SK-N-SH treated with all-trans-retinoic acid at 6 μM for 48 hours (cell line): ENCODE data around the gene CIC.

Source experiments
- ATAC-seq: fragments of 200-7000 bp; cut with Tn5 transposase; 3 replicates; pipeline ENCODE4 v1.9.1; 2020; ENCODE audit warnings: mild to moderate bottlenecking, moderate library complexity
- ARNTL ChIP-seq: fragments of 450-650 bp; formaldehyde crosslinking; IDR thresholded peaks from 2 replicates; pipeline ENCODE4 v1.5.0; 2020; ENCODE audit warnings: low read depth, mild to moderate bottlenecking, moderate library complexity, borderline replicate concordance
- BACH2 ChIP-seq: fragments of 250-450 bp; sonication (Bioruptor Pico); IDR thresholded peaks from 2 replicates; pipeline ENCODE4 v1.9.0; 2021; ENCODE audit warnings: mild to moderate bottlenecking, borderline replicate concordance
- CREB5 ChIP-seq: fragments of 250-450 bp; sonication (Bioruptor Pico); IDR thresholded peaks from 2 replicates; pipeline ENCODE4 v1.5.1; 2020; ENCODE audit warnings: low read depth, mild to moderate bottlenecking, moderate library complexity
- CSDC2 ChIP-seq: fragments of 250-450 bp; sonication (Bioruptor Pico); IDR thresholded peaks from 2 replicates; pipeline ENCODE4 v1.5.0; 2020; ENCODE audit warnings: mild to moderate bottlenecking, moderate library complexity
- CSRNP3 ChIP-seq: fragments of 250-450 bp; sonication (Bioruptor Pico); IDR thresholded peaks from 2 replicates; pipeline ENCODE4 v1.5.1; 2021; ENCODE audit warnings: mild to moderate bottlenecking, moderate library complexity
- ESRRG ChIP-seq: fragments of 250-450 bp; sonication (Bioruptor Pico); IDR thresholded peaks from 2 replicates; pipeline ENCODE4 v1.6.1; 2021; ENCODE audit warnings: mild to moderate bottlenecking
- GLIS3 ChIP-seq: fragments of 250-450 bp; sonication (Bioruptor Pico); IDR thresholded peaks from 2 replicates; pipeline ENCODE4 v1.5.0; 2020; ENCODE audit warnings: mild to moderate bottlenecking, moderate library complexity
- ISL1 ChIP-seq: fragments of 250-450 bp; sonication (Bioruptor Pico); IDR thresholded peaks from 2 replicates; pipeline ENCODE4 v2.1.2; 2022; ENCODE audit warnings: mild to moderate bottlenecking, moderate library complexity
- OSR1 ChIP-seq: fragments of 250-450 bp; sonication (Bioruptor Pico); IDR thresholded peaks from 2 replicates; pipeline ENCODE4 v1.8.0; 2022; ENCODE audit warnings: moderate library complexity, mild to moderate bottlenecking, inconsistent platforms
- POU6F1 ChIP-seq: fragments of 250-450 bp; sonication (Bioruptor Pico); IDR thresholded peaks from 2 replicates; pipeline ENCODE4 v1.8.0; 2021; ENCODE audit warnings: low read depth, mild to moderate bottlenecking, moderate library complexity, borderline replicate concordance
- PPARA ChIP-seq: fragments of 250-450 bp; sonication (Bioruptor Pico); IDR thresholded peaks from 2 replicates; pipeline ENCODE4 v1.5.0; 2020; ENCODE audit warnings: mild to moderate bottlenecking, borderline replicate concordance
- RARB ChIP-seq: fragments of 250-450 bp; sonication (Bioruptor Pico); IDR thresholded peaks from 2 replicates; pipeline ENCODE4 v1.8.0; 2021; ENCODE audit warnings: mild to moderate bottlenecking, moderate library complexity
- SNAI2 ChIP-seq: fragments of 250-450 bp; sonication (Bioruptor Pico); IDR thresholded peaks from 2 replicates; pipeline ENCODE4 v1.5.0; 2020; ENCODE audit warnings: mild to moderate bottlenecking, moderate library complexity
- TCF4 ChIP-seq: fragments of 250-450 bp; sonication (Bioruptor Pico); IDR thresholded peaks from 2 replicates; pipeline ENCODE4 v1.8.0; 2021; ENCODE audit warnings: mild to moderate bottlenecking, moderate library complexity, borderline replicate concordance
- TOX ChIP-seq: fragments of 250-450 bp; sonication (Bioruptor Pico); IDR thresholded peaks from 2 replicates; pipeline ENCODE4 v1.8.0; 2021; ENCODE audit warnings: mild to moderate bottlenecking, moderate library complexity, borderline replicate concordance
- TSHZ2 ChIP-seq: fragments of 250-450 bp; sonication (Bioruptor Pico); IDR thresholded peaks from 2 replicates; pipeline ENCODE4 v1.5.0; 2020; ENCODE audit warnings: mild to moderate bottlenecking, moderate library complexity
- ZC3H10 ChIP-seq: fragments of 250-450 bp; sonication (Bioruptor Pico); IDR thresholded peaks from 2 replicates; pipeline ENCODE4 v1.5.1; 2021; ENCODE audit warnings: mild to moderate bottlenecking, moderate library complexity
- ZFP3 ChIP-seq: fragments of 250-450 bp; sonication (Bioruptor Pico); IDR thresholded peaks from 2 replicates; pipeline ENCODE4 v1.5.0; 2020; ENCODE audit warnings: mild to moderate bottlenecking, moderate library complexity
- ZFP30 ChIP-seq: fragments of 450-650 bp; formaldehyde crosslinking; IDR thresholded peaks from 2 replicates; pipeline ENCODE4 v1.5.0; 2022; ENCODE audit warnings: mild to moderate bottlenecking, moderate library complexity
- ZNF565 ChIP-seq: fragments of 450-650 bp; formaldehyde crosslinking; conservative IDR thresholded peaks from 2 replicates; pipeline ENCODE4 v1.5.0; 2020; ENCODE audit warnings: low read depth, mild to moderate bottlenecking, moderate library complexity
- ZNF70 ChIP-seq: fragments of 450-650 bp; formaldehyde crosslinking; IDR thresholded peaks from 2 replicates; pipeline ENCODE4 v1.5.0; 2020; ENCODE audit warnings: mild to moderate bottlenecking, moderate library complexity

CIC gene

GRCh38 chr19:42228641-42229040, 40.4 kb upstream of the CIC start:
- TF ChIP-seq ISL1 (CRISPR knock-in tag) (no peak), ZFP3 (CRISPR knock-in tag) (no peak), PPARA (CRISPR knock-in tag) (no peak), GLIS3 (CRISPR knock-in tag) (no peak), TOX (CRISPR knock-in tag) (no peak), ARNTL (CRISPR knock-in tag) (no peak), SNAI2 (CRISPR knock-in tag) (no peak), CSRNP3 (no peak), ZNF70 (no peak), OSR1 (no peak), TSHZ2 (CRISPR knock-in tag) (no peak), ZNF565 (CRISPR knock-in tag) (no peak), ZC3H10 (CRISPR knock-in tag) (no peak)
- no peak for ATAC-seq

GRCh38 chr19:42229301-42229854, 39.7 kb upstream of the CIC start:
- ATAC-seq: no peak; the same call in 2 of the 3 replicates
- no peak for TF ChIP-seq SNAI2 (CRISPR knock-in tag)
- no peak for TF ChIP-seq TSHZ2 (CRISPR knock-in tag)
- no peak for TF ChIP-seq ZNF70
- no peak for TF ChIP-seq ZFP30 (CRISPR knock-in tag)
- no peak for TF ChIP-seq ZNF565 (CRISPR knock-in tag)
- TF ChIP-seq ARNTL (CRISPR knock-in tag): no peak
- no peak for TF ChIP-seq PPARA (CRISPR knock-in tag)
- TF ChIP-seq POU6F1 (CRISPR knock-in tag): no peak
- no peak for TF ChIP-seq CREB5 (CRISPR knock-in tag)
- no peak for TF ChIP-seq RARB (CRISPR knock-in tag)
- no peak for TF ChIP-seq CSDC2
- TF ChIP-seq ZFP3 (CRISPR knock-in tag): no peak
- TF ChIP-seq BACH2 (CRISPR knock-in tag): no peak
- TF ChIP-seq, all 23 proteins: peak for 0

- peak; percentile 35 for ATAC-seq
- no peak for TF ChIP-seq ZFP3 (CRISPR knock-in tag)
- TF ChIP-seq ESRRG (CRISPR knock-in tag): no peak
- TF ChIP-seq TCF4 (CRISPR knock-in tag): no peak
- TF ChIP-seq TOX (CRISPR knock-in tag): no peak
- TF ChIP-seq GLIS3 (CRISPR knock-in tag): no peak
- TF ChIP-seq ISL1 (CRISPR knock-in tag): no peak
- no peak for TF ChIP-seq ZNF70
- TF ChIP-seq POU6F1 (CRISPR knock-in tag): no peak
- no peak for TF ChIP-seq ARNTL (CRISPR knock-in tag)
- TF ChIP-seq PPARA (CRISPR knock-in tag): no peak
- no peak for TF ChIP-seq ZC3H10 (CRISPR knock-in tag)
- TF ChIP-seq SNAI2 (CRISPR knock-in tag): no peak
- TF ChIP-seq OSR1: no peak
- no peak for TF ChIP-seq TSHZ2 (CRISPR knock-in tag)
Observed at GRCh38 chr19:42229855-42230351, 39.1 kb upstream of the CIC start.
